ENCODE measurements around the gene RPS23.

The RPS23 gene

GRCh38 chr5:82234885-82235284 lies 43.3 kb downstream of the RPS23 start:
- DNase-seq: no peak

DNA sequence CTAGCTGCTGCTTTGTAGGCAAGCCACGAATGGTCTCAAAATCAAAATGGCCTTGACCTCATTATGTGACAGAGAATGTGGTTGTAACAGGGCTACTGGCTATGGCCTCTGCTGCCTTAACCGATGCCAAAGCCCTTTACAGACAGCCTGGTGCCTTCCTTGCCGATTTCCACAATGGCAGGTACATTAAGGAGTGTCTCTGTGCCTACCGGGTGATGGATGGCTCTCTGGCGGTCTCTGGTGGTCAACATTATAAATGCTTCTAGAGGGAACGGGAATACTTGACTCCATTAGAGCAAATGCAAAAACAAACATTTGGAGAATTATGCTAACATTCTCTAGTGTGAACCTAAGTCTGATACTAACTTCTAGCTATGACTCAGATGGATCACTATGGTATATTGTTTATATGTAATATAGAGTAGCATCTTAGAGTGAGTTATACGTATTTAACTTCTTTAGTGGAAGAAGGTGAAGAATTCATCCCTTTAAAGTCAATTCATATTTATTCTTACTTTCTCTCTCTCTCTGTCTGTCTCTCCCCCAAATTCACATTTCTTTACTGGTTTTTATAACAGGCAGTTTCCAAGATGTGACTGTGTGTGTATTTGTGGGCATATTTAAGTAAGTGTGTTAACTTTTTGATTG lies 52.5 kb downstream of the RPS23 start:
- DNase-seq: peak; percentile 70

Measured in CD4-positive, alpha-beta T cell treated with Interleukin-10 for 1 hour (primary cell).